Subcutaneous adipose tissue (tissue), 4 donors: ENCODE measurements around the gene ZDHHC24. TPM values are rescaled to one million over a fixed set of nuclear protein-coding genes. Genes with fewer than 3 reads are reported as not detected.

ENCODE experiments used
- CTCF ChIP-seq: fragments of 450-650 bp; IDR thresholded peaks from one replicate; pipeline ENCODE4 v1.5.1; 2016; ENCODE audit warnings: low read depth, mild to moderate bottlenecking, control low read depth, antibody characterized with exemption, moderate library complexity
- total RNA-seq, 4 donors: library from RNA; depleted of rRNA; stranded (reverse); fragments of >200 nt; gene quantifications; one replicate each; pipeline ENCODE4 v1.1.0, GENCODE V29; 2016

ZDHHC24 gene
- total RNA-seq, 4 donors from 2014 or later, result 4.4 to 16.4 (median 12.5) TPM

GRCh38 chr11:66472054-66472453, 73.8 kb downstream of the ZDHHC24 start:
- TF ChIP-seq CTCF, result no peak

- TF ChIP-seq CTCF, result no peak
Observed at GRCh38 chr11:66471142-66471541, 74.7 kb downstream of the ZDHHC24 start.

Other genes starting within 250 kb of the ZDHHC24 start
- 100 to 1,000 TPM in 2 of 4 donors, 10 to 100 TPM in 2; 49.0 to 226 (median 149) TPM for gene CD248, start 229.0 kb downstream of the ZDHHC24 start, total RNA-seq
- 1 to 10 TPM in 3 of 4 donors, under 1 TPM in 1; 0.98 to 3.7 (median 3.3) TPM for gene RIN1, start 209.6 kb downstream of the ZDHHC24 start, total RNA-seq
- 10 to 100 TPM; 20.5 to 47.1 (median 34.7) TPM for gene BRMS1, start 200.9 kb downstream of the ZDHHC24 start, total RNA-seq
- 10 to 100 TPM; 11.7 to 31.7 (median 18.7) TPM for gene B4GAT1, start 198.4 kb downstream of the ZDHHC24 start, total RNA-seq
- 10 to 100 TPM in 2 of 4 donors, 1 to 10 TPM in 2; 3.7 to 30.7 (median 15.5) TPM for gene SLC29A2, start 174.3 kb downstream of the ZDHHC24 start, total RNA-seq
- gene NPAS4, start 125.0 kb downstream of the ZDHHC24 start, total RNA-seq, result not detected
- gene MRPL11, start 107.2 kb downstream of the ZDHHC24 start, total RNA-seq, result 10 to 100 TPM; 26.7 to 41.8 (median 39.6) TPM
- gene PELI3, start 79.1 kb downstream of the ZDHHC24 start, total RNA-seq, result 10 to 100 TPM in 3 of 4 donors, 1 to 10 TPM in 1; 8.0 to 16.6 (median 12.6) TPM
- gene DPP3, start 65.6 kb downstream of the ZDHHC24 start, total RNA-seq, result 10 to 100 TPM; 12.6 to 17.8 (median 15.7) TPM
- gene BBS1, start 35.4 kb downstream of the ZDHHC24 start, total RNA-seq, result 10 to 100 TPM; 25.5 to 53.7 (median 39.3) TPM
- gene ACTN3, start 855 bp upstream of the ZDHHC24 start, total RNA-seq, result under 1 TPM in 1 of 4 donors, not detected in 3; 0.22 TPM
- 100 to 1,000 TPM in 3 of 4 donors, 10 to 100 TPM in 1; 55.9 to 196 (median 121) TPM for gene CTSF, start 22.6 kb upstream of the ZDHHC24 start, total RNA-seq
- gene CCDC87, start 47.0 kb upstream of the ZDHHC24 start, total RNA-seq, result under 1 TPM in 1 of 4 donors, not detected in 3; 0.17 TPM
- 10 to 100 TPM; 17.6 to 35.6 (median 24.0) TPM for gene CCS, start 47.1 kb upstream of the ZDHHC24 start, total RNA-seq
- gene RBM14, start 70.6 kb upstream of the ZDHHC24 start, total RNA-seq, result 10 to 100 TPM; 25.8 to 49.3 (median 39.6) TPM
- 10 to 100 TPM; 51.7 to 93.3 (median 68.6) TPM for gene RBM4, start 92.7 kb upstream of the ZDHHC24 start, total RNA-seq
- 10 to 100 TPM in 1 of 4 donors, 1 to 10 TPM in 3; 3.9 to 10.2 (median 9.0) TPM for gene RBM4B, start 131.8 kb upstream of the ZDHHC24 start, total RNA-seq
- gene SPTBN2, start 183.2 kb upstream of the ZDHHC24 start, total RNA-seq, result 10 to 100 TPM in 1 of 4 donors, 1 to 10 TPM in 3; 1.9 to 15.3 (median 5.2) TPM